ENCODE results near the gene RAPGEF4. TPM values are rescaled to one million over a fixed set of nuclear protein-coding genes. Genes with fewer than 3 reads are reported as not detected.

RAPGEF4 gene
- total and polyA plus RNA-seq, 2 of the 8 experiments (the other 6 are each of a cell fraction or from before 2014, with no cell fraction given), result 1.2 to 2.6 TPM

GRCh38 chr2:173079973-173080860, 344.6 kb downstream of the RAPGEF4 start:
- no peak overlapping the region for H3K18ac ChIP-seq (ENCODE audit: extremely low read depth, low read length)
- no peak overlapping the region for H2AK5ac ChIP-seq (ENCODE audit: low read depth, low read length)
- peaks cover 3% of the 10 kb centered on the region for H3K23me2 ChIP-seq (ENCODE audit: low read depth, low read length)
- H3K4me2 ChIP-seq (ENCODE audit: insufficient read depth in 1 of 2, low read depth in 2 of 2, low read length in 2 of 2), result no peak overlapping the region
- H3K79me2 ChIP-seq (ENCODE audit: control insufficient read depth in 1 of 2, insufficient read depth in 2 of 2, low read length in 2 of 2), result peaks cover 0 to 3% of the 10 kb centered on the region in 2 experiments; a peak in 1 of 4 replicates
- TF ChIP-seq GABPA (IDR thresholded peaks at IDR 0.05; ENCODE audit: borderline replicate concordance, insufficient read depth, low read length), result no peak
- TF ChIP-seq CBX5 (IDR thresholded peaks at IDR 0.05; ENCODE audit: low read depth, low read length), result no peak
- H3K36me3 ChIP-seq (ENCODE audit: control insufficient read depth in 2 of 4, insufficient read depth in 4 of 4, low read length in 3 of 4), result no peaks in the 10 kb centered on the region
- no peak overlapping the region for H4K5ac ChIP-seq (ENCODE audit: insufficient read length, low read depth, low read length)
- POLR2A ChIA-PET (ENCODE audit: partially characterized antibody), result interaction anchor here (0.5 to 1.1 kb wide), 2 partner anchors 9 to 284 kb away, joined by 3 read pairs; no protein-coding TSS in a partner anchor
- CTCF ChIA-PET (ENCODE audit: partially characterized antibody), result interaction anchor here (0.6 to 6.4 kb wide), 5 partner anchors 11 to 222 kb away, joined by 3 to 40 read pairs (median 4); no protein-coding TSS in a partner anchor
- 91% methylated on average over 6 of the region's 6 CpGs; no CpG with 5 or more reads in 1 of the 2 experiments for WGBS, 2 experiments (ENCODE audit: extremely low coverage in 1 of 2, insufficient coverage in 1 of 2, insufficient read length in 1 of 2, insufficient replicate concordance in 2 of 2, low coverage in 1 of 2, low lambda C conversion rate in 2 of 2, missing lambda C conversion rate in 1 of 2)
- H2AFZ ChIP-seq (ENCODE audit: low read length), result no peak overlapping the region
- H3K9me3 ChIP-seq (ENCODE audit: insufficient read depth in 2 of 2, low read depth in 1 of 2, low read length in 1 of 2), result no peaks in the 10 kb centered on the region
- H4K91ac ChIP-seq (replicated peaks; ENCODE audit: insufficient read length, low read length), result no peak overlapping the region
- H3K9ac ChIP-seq (replicated peaks in 1 of 4; ENCODE audit: extremely low read depth in 1 of 4, low read depth in 3 of 4, low read length in 3 of 4), result no peak overlapping the region
- H3K56ac ChIP-seq (replicated peaks; ENCODE audit: insufficient read length, low read depth, low read length), result no peak overlapping the region
- FAIRE-seq (no peak), DNase-seq (ENCODE audit: low read depth in 1 of 2, low spot score in 2 of 2) (no peak)
- H2BK120ac ChIP-seq (replicated peaks; ENCODE audit: low read depth, low read length), result no peak overlapping the region
- no peak overlapping the region for H3K14ac ChIP-seq (ENCODE audit: insufficient read length)
- no peak overlapping the region for H2BK15ac ChIP-seq (ENCODE audit: low read length)
- H4K20me1 ChIP-seq (replicated peaks in 1 of 2; ENCODE audit: control insufficient read depth in 1 of 2, insufficient read depth in 2 of 2, low read length in 2 of 2), result no peaks in the 10 kb centered on the region
- H3K4ac ChIP-seq (replicated peaks; ENCODE audit: insufficient read length, low read depth, low read length), result no peak overlapping the region
- H2BK5ac ChIP-seq (ENCODE audit: low read depth, low read length), result no peak overlapping the region
- H2BK20ac ChIP-seq (ENCODE audit: low read length), result no peak overlapping the region
- no peak overlapping the region for H3K4me3 ChIP-seq (ENCODE audit: extremely low read depth in 1 of 4, insufficient read depth in 2 of 4, low read depth in 3 of 4, low read length in 4 of 4)
- no peaks in the 10 kb centered on the region for H3K27me3 ChIP-seq (replicated peaks in 1 of 4; ENCODE audit: control insufficient read depth in 3 of 4, extremely low read depth in 1 of 4, insufficient read depth in 3 of 4, low read length in 3 of 4)
- no peak overlapping the region for H3K27ac ChIP-seq (ENCODE audit: low read depth, low read length)
- peaks cover 0 to 3% (median 1%) of the 10 kb centered on the region in 4 experiments; a peak in 4 of 7 replicates for H3K4me1 ChIP-seq (replicated peaks in 1 of 4; ENCODE audit: control insufficient read depth in 3 of 4, insufficient read depth in 4 of 4, low read length in 3 of 4)
- no peaks in the 10 kb centered on the region for H3K79me1 ChIP-seq (ENCODE audit: low read depth, low read length)
- no peak overlapping the region for H2BK12ac ChIP-seq (ENCODE audit: low read depth, low read length)
- no peak overlapping the region for H3K23ac ChIP-seq (ENCODE audit: insufficient read length)
- H4K8ac ChIP-seq (ENCODE audit: extremely low read depth, insufficient read depth, low read length), result no peak overlapping the region

Data from H1 (cell line).